CD4-positive, CD25-positive, alpha-beta regulatory T cell (primary cell): ENCODE data around the gene CPLANE1. TPM values are rescaled to one million over a fixed set of nuclear protein-coding genes. Genes with fewer than 3 reads are reported as not detected.

Experiments used
- ATAC-seq, 2 donors: fragments of 150-1000 bp; cut with Tn5 transposase; one replicate each; pipeline ENCODE4 v1.10.0; 2021; ENCODE audit warnings: low read depth in 2 of 2, moderate number of reproducible peaks in 2 of 2, moderate library complexity in 1 of 2
- DNase-seq, 3 donors: peaks; one replicate each; pipeline versions ENCODE4 v3.0.0 to v3.0.0-alpha.2; 2012 to 2022; ENCODE audit warnings: mixed read lengths in 1 of 3
- H3K27ac ChIP-seq: one replicate; pipeline ENCODE4 v1.7.0; 2013; ENCODE audit warnings: mild to moderate bottlenecking, low read length; ENCODE audit not compliant: insufficient read depth, poor library complexity, severe bottlenecking
- H3K27me3 ChIP-seq: one replicate; pipeline ENCODE4 v1.7.0; 2013; ENCODE audit warnings: low read length; ENCODE audit not compliant: control insufficient read depth, insufficient read depth
- H3K36me3 ChIP-seq: one replicate; pipeline ENCODE4 v1.7.0; 2013; ENCODE audit warnings: mild to moderate bottlenecking, low read length, moderate library complexity; ENCODE audit not compliant: control insufficient read depth, insufficient read depth
- H3K4me1 ChIP-seq: 2 replicates; pipeline ENCODE4 v1.7.0; 2013; ENCODE audit warnings: mild to moderate bottlenecking, low read length; ENCODE audit not compliant: insufficient read depth, control insufficient read depth, poor library complexity, severe bottlenecking
- H3K4me3 ChIP-seq: one replicate; pipeline ENCODE4 v1.7.0; 2013; ENCODE audit warnings: low read depth, mild to moderate bottlenecking, low read length, moderate library complexity
- H3K9me3 ChIP-seq, 2 experiments: 1 replicate in 1 of 2; 2 replicates in 1 of 2; pipeline ENCODE4 v1.7.0; 2013; ENCODE audit warnings: low read length in 2 of 2, mild to moderate bottlenecking in 1 of 2, moderate library complexity in 1 of 2; ENCODE audit not compliant: control insufficient read depth in 2 of 2
- H3K27ac Mint-ChIP-seq, 3 donors: one replicate each; pipeline ENCODE4 v1.8.0; 2020 to 2022; ENCODE audit warnings: mild to moderate bottlenecking in 3 of 3, mixed read lengths in 3 of 3, moderate library complexity in 2 of 3
- H3K27me3 Mint-ChIP-seq: one replicate; pipeline ENCODE4 v1.8.0; 2022; ENCODE audit warnings: mild to moderate bottlenecking, mixed read lengths
- H3K36me3 Mint-ChIP-seq: one replicate; pipeline ENCODE4 v1.8.0; 2020; ENCODE audit warnings: mixed read lengths
- H3K4me1 Mint-ChIP-seq, 4 donors: one replicate each; pipeline ENCODE4 v1.8.0; 2020 to 2022; ENCODE audit warnings: mixed read lengths in 4 of 4, mild to moderate bottlenecking in 1 of 4
- H3K4me3 Mint-ChIP-seq, 4 donors: one replicate each; pipeline ENCODE4 v1.8.0; 2020 to 2022; ENCODE audit warnings: mild to moderate bottlenecking in 4 of 4, mixed read lengths in 4 of 4, moderate library complexity in 3 of 4
- H3K9me3 Mint-ChIP-seq, 7 donors: one replicate each; pipeline ENCODE4 v1.8.0; 2020 to 2022; ENCODE audit warnings: mixed read lengths in 7 of 7, mild to moderate bottlenecking in 3 of 7, moderate library complexity in 2 of 7
- polyA plus RNA-seq, 4 donors: library from polyadenylated mRNA; unstranded; fragments of 300-500 nt; fragmentation: Illumina TruSeq; gene quantifications; one replicate each; pipeline ENCODE4 v1.2.3, GENCODE V29; 2021
- total RNA-seq: library from RNA; stranded (reverse); gene quantifications from one replicate; pipeline ENCODE4 v1.2.3, GENCODE V29; 2022

CPLANE1 gene
- total and polyA plus RNA-seq, 5 donors from 2014 or later = 0.18 to 2.8 (median 0.94) TPM

GRCh38 chr5:37254581-37254980 lies 5.4 kb upstream of the CPLANE1 start:
- Mint-ChIP-seq H3K4me1 (peaks cover 0 to 9% (median 6%) of the 10 kb centered on the region in 4 donors), H3K36me3 (no peaks in the 10 kb centered on the region), H3K4me3 (no peak overlapping the region), H3K9me3 (peaks cover 0 to 9% (median 0%) of the 10 kb centered on the region in 7 donors), H3K27me3 (no peaks in the 10 kb centered on the region), H3K27ac (no peak overlapping the region)
- Histone ChIP-seq H3K27me3 (peaks cover 3% of the 10 kb centered on the region), H3K9me3 (no peaks in the 10 kb centered on the region), H3K27ac (no peak overlapping the region), H3K36me3 (no peaks in the 10 kb centered on the region), H3K4me1 (peaks cover 1% of the 10 kb centered on the region), H3K4me3 (no peak overlapping the region)
- ATAC-seq (no peak), DNase-seq (no peak)

GRCh38 chr5:37251665-37252064 lies 2.5 kb upstream of the CPLANE1 start:
- H3K4me3 Mint-ChIP-seq = peak overlapping the region in 1 of 4 donors; percentile 94

GRCh38 chr5:37249815-37250164 lies 614 bp upstream of the CPLANE1 start:
- Mint-ChIP-seq H3K9me3 (peaks cover 0 to 3% (median 0%) of the 10 kb centered on the region in 7 donors), H3K27me3 (no peaks in the 10 kb centered on the region), H3K36me3 (no peaks in the 10 kb centered on the region), H3K27ac (peak overlapping the region in 1 of 3 donors; percentile 86), H3K4me3 (peak overlapping the region; percentile 79 to 94 (median 86)), H3K4me1 (peaks cover 0 to 18% (median 11%) of the 10 kb centered on the region in 4 donors)
- Histone ChIP-seq H3K36me3 (no peaks in the 10 kb centered on the region), H3K27ac (no peak overlapping the region), H3K27me3 (peaks cover 3% of the 10 kb centered on the region), H3K4me1 (peaks cover 14% of the 10 kb centered on the region), H3K9me3 (no peaks in the 10 kb centered on the region), H3K4me3 (peak overlapping the region; percentile 48)
- ATAC-seq = no peak
- no peak for DNase-seq

More at GRCh38 chr5:37251665-37252064, 2.5 kb upstream of the CPLANE1 start:
- Histone ChIP-seq H3K27me3 (peaks cover 3% of the 10 kb centered on the region), H3K9me3 (no peaks in the 10 kb centered on the region), H3K4me1 (peaks cover 14% of the 10 kb centered on the region), H3K27ac (no peak overlapping the region), H3K4me3 (no peak overlapping the region), H3K36me3 (no peaks in the 10 kb centered on the region)
- Mint-ChIP-seq H3K9me3 (peaks cover 0 to 3% (median 0%) of the 10 kb centered on the region in 7 donors), H3K36me3 (no peaks in the 10 kb centered on the region), H3K4me1 (peaks cover 0 to 14% (median 11%) of the 10 kb centered on the region in 4 donors), H3K27me3 (no peaks in the 10 kb centered on the region), H3K27ac (no peak overlapping the region)
- DNase-seq (no peak), ATAC-seq (no peak)

GRCh38 chr5:37248421-37248969 lies 681 bp downstream of the CPLANE1 start:
- Mint-ChIP-seq H3K27me3 (no peaks in the 10 kb centered on the region), H3K27ac (no peak overlapping the region), H3K4me3 (peak overlapping the region; percentile 78 to 91 (median 81)), H3K36me3 (no peaks in the 10 kb centered on the region), H3K9me3 (peaks cover 0 to 2% (median 0%) of the 10 kb centered on the region in 7 donors), H3K4me1 (peaks cover 0 to 18% (median 11%) of the 10 kb centered on the region in 4 donors)
- H3K4me1 ChIP-seq = peaks cover 14% of the 10 kb centered on the region
- no peak overlapping the region for H3K27ac ChIP-seq
- no peaks in the 10 kb centered on the region for H3K9me3 ChIP-seq
- H3K4me3 ChIP-seq = peak overlapping the region; percentile 86
- DNase-seq (peak in 1 of 3 donors; percentile 14), ATAC-seq (no peak)
- H3K36me3 ChIP-seq = no peaks in the 10 kb centered on the region
- peaks cover 3% of the 10 kb centered on the region for H3K27me3 ChIP-seq

- H3K27ac Mint-ChIP-seq = no peak overlapping the region
- ATAC-seq (no peak), DNase-seq (no peak)
- no peaks in the 10 kb centered on the region for H3K36me3 ChIP-seq
- H3K9me3 Mint-ChIP-seq = peaks cover 0 to 2% (median 0%) of the 10 kb centered on the region in 7 donors
- H3K27ac ChIP-seq = no peak overlapping the region
- H3K4me1 Mint-ChIP-seq = peaks cover 0 to 18% (median 11%) of the 10 kb centered on the region in 4 donors
- H3K4me3 ChIP-seq = no peak overlapping the region
- peaks cover 3% of the 10 kb centered on the region for H3K27me3 ChIP-seq
- H3K4me3 Mint-ChIP-seq = peak overlapping the region; percentile 21 to 83 (median 37)
- H3K9me3 ChIP-seq = no peaks in the 10 kb centered on the region
- no peaks in the 10 kb centered on the region for H3K36me3 Mint-ChIP-seq
- H3K4me1 ChIP-seq = peaks cover 14% of the 10 kb centered on the region
- H3K27me3 Mint-ChIP-seq = no peaks in the 10 kb centered on the region
Measured at GRCh38 chr5:37247496-37247895, 1.7 kb downstream of the CPLANE1 start.

GRCh38 chr5:37247036-37247435 lies 2.1 kb downstream of the CPLANE1 start:
- Mint-ChIP-seq H3K36me3 (no peaks in the 10 kb centered on the region), H3K27ac (no peak overlapping the region), H3K4me1 (peaks cover 0 to 18% (median 10%) of the 10 kb centered on the region in 4 donors), H3K27me3 (no peaks in the 10 kb centered on the region), H3K4me3 (peak overlapping the region in 3 of 4 donors; percentile 21 to 83 (median 52)), H3K9me3 (peaks cover 0 to 2% (median 0%) of the 10 kb centered on the region in 7 donors)
- no peaks in the 10 kb centered on the region for H3K36me3 ChIP-seq
- no peak overlapping the region for H3K27ac ChIP-seq
- ATAC-seq (no peak), DNase-seq (no peak)
- H3K9me3 ChIP-seq = no peaks in the 10 kb centered on the region
- H3K4me1 ChIP-seq = peaks cover 14% of the 10 kb centered on the region
- peaks cover 3% of the 10 kb centered on the region for H3K27me3 ChIP-seq
- no peak overlapping the region for H3K4me3 ChIP-seq

GRCh38 chr5:37234288-37234687 lies 14.9 kb downstream of the CPLANE1 start:
- Histone ChIP-seq H3K4me3 (no peak overlapping the region), H3K4me1 (no peaks in the 10 kb centered on the region), H3K36me3 (no peaks in the 10 kb centered on the region), H3K9me3 (peaks cover 0 to 10% of the 10 kb centered on the region in 2 experiments), H3K27me3 (no peaks in the 10 kb centered on the region), H3K27ac (no peak overlapping the region)
- no peak for DNase-seq
- Mint-ChIP-seq H3K4me3 (no peak overlapping the region), H3K27ac (no peak overlapping the region), H3K4me1 (peaks cover 0 to 2% (median 0%) of the 10 kb centered on the region in 4 donors), H3K27me3 (no peaks in the 10 kb centered on the region), H3K36me3 (peaks cover 29% of the 10 kb centered on the region), H3K9me3 (peaks cover 0 to 29% (median 10%) of the 10 kb centered on the region in 7 donors)
- no peak for ATAC-seq

GRCh38 chr5:37226377-37226776 lies 22.8 kb downstream of the CPLANE1 start:
- H3K4me1 ChIP-seq = no peaks in the 10 kb centered on the region
- no peaks in the 10 kb centered on the region for H3K9me3 ChIP-seq
- Mint-ChIP-seq H3K9me3 (peaks cover 0 to 3% (median 0%) of the 10 kb centered on the region in 7 donors), H3K4me1 (no peaks in the 10 kb centered on the region), H3K27ac (no peak overlapping the region), H3K27me3 (no peaks in the 10 kb centered on the region), H3K36me3 (peaks cover 14% of the 10 kb centered on the region), H3K4me3 (no peak overlapping the region)
- no peaks in the 10 kb centered on the region for H3K27me3 ChIP-seq
- ATAC-seq (no peak), DNase-seq (no peak)
- no peaks in the 10 kb centered on the region for H3K36me3 ChIP-seq
- no peak overlapping the region for H3K27ac ChIP-seq
- H3K4me3 ChIP-seq = no peak overlapping the region
